Common myeloid progenitor, CD34-positive (primary cell): Measurements from ENCODE around the gene FNDC3A.

Source experiments
- CTCF ChIA-PET: fragments of 350-600 bp; sonication (Branson Sonifier 250); formaldehyde crosslinking; loops from one replicate; lab custom pipeline; 2021; ENCODE audit warnings: antibody characterized with exemption; lab: Charles Lee
- POLR2A ChIA-PET: fragments of 350-600 bp; sonication (Branson Sonifier 250); formaldehyde crosslinking; loops from one replicate; lab custom pipeline; 2021; ENCODE audit warnings: antibody characterized with exemption; lab: Charles Lee
- DNase-seq, 3 donors: peaks; one replicate each; pipeline versions ENCODE4 v3.0.0 to v3.0.0-alpha.2; 2013
- H3K27ac ChIP-seq, 2 experiments: 1 replicate in 1 of 2; 2 replicates in 1 of 2; pipeline ENCODE4 v1.7.0; 2013; ENCODE audit warnings: inconsistent platforms in 2 of 2, low read length in 2 of 2, mild to moderate bottlenecking in 2 of 2, low read depth in 1 of 2, moderate library complexity in 1 of 2; ENCODE audit not compliant: severe bottlenecking in 2 of 2, insufficient read depth in 1 of 2, poor library complexity in 1 of 2
- H3K27me3 ChIP-seq, 5 experiments: replicated peaks in 2 of 5; 1 replicate in 3 of 5; 2 replicates in 2 of 5; pipeline versions ENCODE4 v1.6.1 to v1.7.0; 2013; ENCODE audit warnings: low read length in 4 of 5, mild to moderate bottlenecking in 2 of 5, moderate library complexity in 2 of 5, inconsistent platforms in 1 of 5; ENCODE audit not compliant: insufficient read depth in 5 of 5, control insufficient read depth in 4 of 5
- H3K36me3 ChIP-seq, 4 experiments: 1 replicate in 2 of 4; 2 replicates in 2 of 4; pipeline versions ENCODE4 v1.6.1 to v1.7.0; 2013; ENCODE audit warnings: low read length in 3 of 4, control low read depth in 1 of 4, mild to moderate bottlenecking in 1 of 4; ENCODE audit not compliant: control insufficient read depth in 4 of 4, insufficient read depth in 4 of 4
- H3K4me1 ChIP-seq, 4 experiments: 1 replicate in 3 of 4; 2 replicates in 1 of 4; pipeline versions ENCODE4 v1.6.1 to v1.7.1; 2013; ENCODE audit warnings: low read length in 3 of 4, mild to moderate bottlenecking in 3 of 4, control low read depth in 1 of 4, inconsistent platforms in 1 of 4, moderate library complexity in 1 of 4; ENCODE audit not compliant: control insufficient read depth in 4 of 4, insufficient read depth in 4 of 4; ENCODE audit errors: control extremely low read depth in 1 of 4
- H3K4me3 ChIP-seq, 7 experiments: 1 replicate in 4 of 7; 2 replicates in 3 of 7; pipeline versions ENCODE4 v1.5.1 to v1.7.0; 2013; ENCODE audit warnings: mild to moderate bottlenecking in 7 of 7, low read length in 6 of 7, moderate library complexity in 6 of 7, inconsistent platforms in 2 of 7, low read depth in 2 of 7, control low read depth in 1 of 7; ENCODE audit not compliant: insufficient read depth in 4 of 7, control insufficient read depth in 1 of 7; ENCODE audit errors: extremely low read depth in 1 of 7
- H3K9me3 ChIP-seq, 5 experiments: 1 replicate in 4 of 5; 2 replicates in 1 of 5; pipeline versions ENCODE4 v1.6.1 to v1.7.1; 2013; ENCODE audit warnings: low read length in 4 of 5, mild to moderate bottlenecking in 2 of 5, inconsistent platforms in 1 of 5, low read depth in 1 of 5, moderate library complexity in 1 of 5; ENCODE audit not compliant: control insufficient read depth in 4 of 5, insufficient read depth in 2 of 5; ENCODE audit errors: control extremely low read depth in 1 of 5
- WGBS: methylation state at CpG from one replicate; pipeline ENCODE4 v1.1.5; 2013; ENCODE audit not compliant: insufficient coverage; 5-methylcytosine and 5-hydroxymethylcytosine counted together

Gene FNDC3A

GRCh38 chr13:49020328-49020727 is 44.6 kb downstream of the FNDC3A start:
- 93% methylated on average over 2 of the region's 2 CpGs for WGBS
- POLR2A ChIA-PET, result no interaction called here
- H3K36me3 ChIP-seq, result peaks cover 4 to 34% (median 12%) of the 10 kb centered on the region in 4 experiments
- H3K27me3 ChIP-seq, result no peaks in the 10 kb centered on the region
- H3K27ac ChIP-seq, result no peak overlapping the region
- CTCF ChIA-PET, result interaction anchor here (0.8 kb wide), 1 partner anchor 11 kb away, joined by 3 read pairs; no protein-coding TSS in a partner anchor
- no peaks in the 10 kb centered on the region for H3K4me1 ChIP-seq
- H3K9me3 ChIP-seq, result peaks cover 0 to 39% (median 5%) of the 10 kb centered on the region in 5 experiments
- DNase-seq, result no peak
- H3K4me3 ChIP-seq, result no peak overlapping the region

- no peak for DNase-seq
- H3K27me3 ChIP-seq, result no peaks in the 10 kb centered on the region
- no peaks in the 10 kb centered on the region for H3K4me1 ChIP-seq
- H3K9me3 ChIP-seq, result peaks cover 0 to 42% (median 5%) of the 10 kb centered on the region in 5 experiments
- H3K27ac ChIP-seq, result no peak overlapping the region
- no peak overlapping the region for H3K4me3 ChIP-seq
- H3K36me3 ChIP-seq, result peaks cover 4 to 38% (median 12%) of the 10 kb centered on the region in 4 experiments
- ChIA-PET POLR2A (no interaction called here), CTCF (interaction anchor here (0.8 kb wide), 1 partner anchor 11 kb away, joined by 3 read pairs; no protein-coding TSS in a partner anchor)
- 100% methylated on average over 1 of the region's 2 CpGs for WGBS
Measured at GRCh38 chr13:49020940-49021553, 45.3 kb downstream of the FNDC3A start.

GRCh38 chr13:49021953-49022352 is 46.2 kb downstream of the FNDC3A start:
- H3K9me3 ChIP-seq, result peaks cover 0 to 42% (median 5%) of the 10 kb centered on the region in 5 experiments
- no peak for DNase-seq
- no peaks in the 10 kb centered on the region for H3K27me3 ChIP-seq
- no CpG with 5 or more reads among the region's 1 CpG for WGBS
- ChIA-PET CTCF (interaction anchor here (0.9 kb wide), 1 partner anchor 45 kb away, joined by 3 read pairs; no protein-coding TSS in a partner anchor), POLR2A (interaction anchor here (0.6 kb wide), 1 partner anchor 1910 kb away, joined by 3 read pairs; no protein-coding TSS in a partner anchor)
- no peak overlapping the region for H3K27ac ChIP-seq
- H3K36me3 ChIP-seq, result peaks cover 4 to 40% (median 13%) of the 10 kb centered on the region in 4 experiments
- no peaks in the 10 kb centered on the region for H3K4me1 ChIP-seq
- no peak overlapping the region for H3K4me3 ChIP-seq

GRCh38 chr13:49022472-49023144 is 46.9 kb downstream of the FNDC3A start:
- no peak for DNase-seq
- no peaks in the 10 kb centered on the region for H3K27me3 ChIP-seq
- POLR2A ChIA-PET, result no interaction called here
- H3K9me3 ChIP-seq, result peaks cover 0 to 46% (median 5%) of the 10 kb centered on the region in 5 experiments
- H3K27ac ChIP-seq, result no peak overlapping the region
- H3K36me3 ChIP-seq, result peaks cover 4 to 46% (median 13%) of the 10 kb centered on the region in 4 experiments
- CTCF ChIA-PET, result interaction anchor here (0.9 kb wide), 1 partner anchor 45 kb away, joined by 3 read pairs; no protein-coding TSS in a partner anchor
- H3K4me1 ChIP-seq, result no peaks in the 10 kb centered on the region
- WGBS, result 100% methylated on average over 1 of the region's 2 CpGs
- H3K4me3 ChIP-seq, result no peak overlapping the region

- ChIA-PET CTCF (no interaction called here), POLR2A (no interaction called here)
- H3K4me1 ChIP-seq, result no peaks in the 10 kb centered on the region
- H3K36me3 ChIP-seq, result peaks cover 4 to 54% (median 15%) of the 10 kb centered on the region in 4 experiments
- peak in 1 of 3 donors; percentile 14 for DNase-seq
- no peak overlapping the region for H3K4me3 ChIP-seq
- H3K27ac ChIP-seq, result no peak overlapping the region
- no peaks in the 10 kb centered on the region for H3K27me3 ChIP-seq
- peaks cover 2 to 50% (median 7%) of the 10 kb centered on the region in 5 experiments for H3K9me3 ChIP-seq
Measured at GRCh38 chr13:49023431-49023830, 47.7 kb downstream of the FNDC3A start.

- Histone ChIP-seq H3K4me3 (no peak overlapping the region), H3K27ac (no peak overlapping the region), H3K4me1 (no peaks in the 10 kb centered on the region), H3K36me3 (peaks cover 0 to 46% (median 9%) of the 10 kb centered on the region in 4 experiments), H3K27me3 (no peaks in the 10 kb centered on the region), H3K9me3 (peaks cover 4 to 54% (median 7%) of the 10 kb centered on the region in 5 experiments)
- no CpG with 5 or more reads among the region's 1 CpG for WGBS
- no peak for DNase-seq
- ChIA-PET POLR2A (no interaction called here), CTCF (no interaction called here)
Measured at GRCh38 chr13:49026851-49027250, 51.1 kb downstream of the FNDC3A start.

- Histone ChIP-seq H3K4me3 (no peak overlapping the region), H3K9me3 (peaks cover 2 to 34% (median 7%) of the 10 kb centered on the region in 5 experiments), H3K4me1 (no peaks in the 10 kb centered on the region), H3K36me3 (peaks cover 0 to 30% (median 5%) of the 10 kb centered on the region in 4 experiments), H3K27me3 (no peaks in the 10 kb centered on the region), H3K27ac (no peak overlapping the region)
- ChIA-PET POLR2A (no interaction called here), CTCF (no interaction called here)
- no CpG with 5 or more reads among the region's 2 CpGs for WGBS
- DNase-seq, result no peak
Measured at GRCh38 chr13:49029570-49029969, 53.9 kb downstream of the FNDC3A start.
